Measurements from ENCODE around the gene TGFB1.
"Not testable (repeated sequence)": the region's sequence is repeated elsewhere in the genome, so short reads cannot be mapped to it uniquely, and the experiment has no call there.

The TGFB1 gene

GRCh38 chr19:41300555-41300954 lies 53.2 kb downstream of the TGFB1 start:
- DNase-seq (ENCODE audit: low spot score), result no peak

- no peak for DNase-seq (ENCODE audit: low spot score)
These were observed 54.0 kb downstream of the TGFB1 start for GRCh38 chr19:41299755-41300089.

DNA sequence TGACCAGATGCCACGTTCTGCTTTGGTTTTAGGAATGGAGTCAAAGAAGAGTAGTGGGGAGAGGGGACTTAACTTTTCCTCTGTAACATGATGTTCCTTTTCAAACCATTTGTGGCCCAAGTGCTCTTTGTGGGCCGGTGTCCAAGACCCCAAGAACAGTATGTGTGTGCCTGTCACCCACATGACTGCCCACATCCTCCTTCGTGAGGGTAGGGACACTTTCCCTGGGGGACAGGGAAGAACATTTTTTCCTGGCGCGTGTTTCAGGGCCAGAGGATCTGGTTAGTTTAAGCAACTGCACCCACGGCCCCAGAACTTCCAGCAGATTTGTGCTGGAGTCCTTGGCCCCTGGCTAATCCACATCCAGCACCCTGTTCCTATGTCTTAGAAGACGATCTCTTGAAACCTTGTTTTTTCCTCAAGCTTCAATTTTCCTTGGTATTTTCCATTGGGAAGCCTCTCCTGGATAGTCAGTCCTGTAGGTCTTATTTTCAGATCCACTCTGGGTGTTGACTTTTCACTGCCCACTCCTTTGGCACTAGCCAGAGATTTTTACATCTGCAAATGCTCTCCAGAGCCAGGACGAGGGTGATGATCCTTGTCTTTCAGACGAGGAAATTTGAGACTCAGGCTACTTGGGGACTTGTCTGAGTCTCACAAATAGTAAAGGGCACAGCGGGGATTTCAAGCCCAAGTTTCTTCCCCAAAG lies 54.5 kb downstream of the TGFB1 start:
- DNase-seq (ENCODE audit: low spot score), result no peak

- no peak for DNase-seq (ENCODE audit: low spot score)
These were observed 55.3 kb downstream of the TGFB1 start for GRCh38 chr19:41298348-41298964.

GRCh38 chr19:41297628-41298347 lies 55.9 kb downstream of the TGFB1 start:
- no peak for DNase-seq (ENCODE audit: low spot score)

GRCh38 chr19:41296433-41296871 lies 57.3 kb downstream of the TGFB1 start:
- DNase-seq (ENCODE audit: low spot score), result no peak

- DNase-seq (ENCODE audit: low spot score), result no peak
These were observed 58.2 kb downstream of the TGFB1 start for GRCh38 chr19:41295499-41295898.

DNA sequence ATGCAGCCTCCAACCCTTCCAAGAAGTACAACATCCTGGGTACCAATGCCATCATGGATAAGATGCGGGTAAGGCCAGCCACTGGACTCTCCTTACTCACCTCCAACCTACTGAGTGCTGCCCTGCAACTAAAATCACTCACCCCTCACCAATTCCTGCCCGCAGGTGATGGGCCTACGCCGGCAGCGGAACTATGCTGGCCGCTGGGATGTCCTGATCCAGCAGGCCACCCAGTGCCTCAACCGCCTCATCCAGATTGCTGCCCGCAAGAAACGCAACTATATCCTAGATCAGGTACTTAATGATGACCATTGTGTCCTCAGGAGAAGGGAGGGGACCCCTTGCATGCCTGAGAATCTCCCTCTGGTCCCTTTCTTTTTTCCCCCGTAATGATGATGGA lies 59.3 kb downstream of the TGFB1 start:
- no peak for DNase-seq (ENCODE audit: low spot score)

- DNase-seq (ENCODE audit: low spot score), result not testable (repeated sequence)
These were observed 63.9 kb downstream of the TGFB1 start for GRCh38 chr19:41289814-41290213.

DNA sequence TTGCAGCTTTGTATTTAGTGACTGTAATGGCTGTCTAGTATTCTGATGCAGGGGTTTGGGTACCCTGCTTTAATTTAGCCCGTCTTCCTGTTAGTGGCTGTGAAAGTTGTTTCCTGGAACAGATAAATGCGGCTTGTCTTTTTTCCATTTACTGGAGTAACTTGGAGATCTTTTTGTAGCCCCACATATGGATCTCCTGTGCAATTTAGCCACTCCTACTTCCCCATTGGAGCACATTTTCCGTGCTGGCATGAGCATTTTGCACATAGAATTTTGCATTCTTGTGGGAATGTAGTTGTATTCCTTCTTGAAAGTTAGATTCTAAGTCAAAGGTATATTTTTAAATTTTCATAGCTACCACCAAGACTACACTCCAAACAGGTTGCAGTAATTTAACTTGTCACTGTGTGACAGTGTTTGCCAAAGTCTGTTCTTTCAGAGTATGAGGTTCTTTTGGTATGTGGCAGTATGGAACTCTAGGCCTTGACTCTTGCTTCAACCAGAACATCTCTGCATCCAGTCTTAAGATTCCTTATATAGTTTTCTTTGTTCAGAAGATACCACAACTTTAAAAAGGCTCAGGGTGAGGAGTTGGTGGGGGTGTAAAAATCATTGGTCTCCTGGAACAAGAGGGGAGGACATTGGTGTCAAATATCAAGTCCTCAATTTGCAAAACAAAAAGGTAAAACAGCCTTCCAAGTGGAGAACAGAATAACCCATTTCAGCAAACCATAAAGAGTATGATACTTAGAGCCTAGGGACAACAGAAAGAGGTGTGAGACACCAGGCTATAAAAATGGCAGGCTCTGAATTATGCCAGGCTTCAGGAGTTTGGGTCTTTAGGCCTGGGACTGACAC lies 64.8 kb downstream of the TGFB1 start:
- no peak for DNase-seq (ENCODE audit: low spot score)
